IPS DF 6.9 (cell line): ENCODE measurements around the gene CD72.
"Not testable (repeated sequence)": the region's sequence is repeated elsewhere in the genome, so short reads cannot be mapped to it uniquely, and the experiment has no call there.

Experiments
- DNase-seq: peaks from one replicate; pipeline ENCODE4 v3.0.0-alpha.2; 2013; ENCODE audit warnings: low read depth, low spot score
- H3K27ac ChIP-seq: one replicate; pipeline ENCODE4 v1.5.1; 2013; ENCODE audit warnings: low read length, control low read depth
- H3K27me3 ChIP-seq: 2 replicates; pipeline ENCODE4 v1.6.1; 2013; ENCODE audit warnings: mild to moderate bottlenecking, low read length; ENCODE audit not compliant: control insufficient read depth, insufficient read depth
- H3K36me3 ChIP-seq: 2 replicates; pipeline ENCODE4 v1.6.1; 2013; ENCODE audit warnings: low read length; ENCODE audit not compliant: control insufficient read depth, insufficient read depth
- H3K4me1 ChIP-seq: 2 replicates; pipeline ENCODE4 v1.6.1; 2013; ENCODE audit warnings: low read length; ENCODE audit not compliant: control insufficient read depth, insufficient read depth
- H3K4me3 ChIP-seq: 2 replicates; pipeline ENCODE4 v1.5.1; 2013; ENCODE audit warnings: mild to moderate bottlenecking, low read length
- H3K9me3 ChIP-seq: 2 replicates; pipeline ENCODE4 v1.6.1; 2013; ENCODE audit warnings: low read length, inconsistent platforms; ENCODE audit not compliant: control insufficient read depth, insufficient read depth
- WGBS: extraction: QIAGEN DNeasy Blood & Tissue Kit; methylation state at CpG from one replicate; pipeline ENCODE4 v1.1.7; 2013; ENCODE audit warnings: mixed read lengths, missing lambda C conversion rate; ENCODE audit not compliant: insufficient read length, insufficient coverage; 5-methylcytosine and 5-hydroxymethylcytosine counted together

Gene CD72

GRCh38 chr9:35649431-35650340 is 31.5 kb upstream of the CD72 start:
- Histone ChIP-seq H3K4me1 (peaks cover 8% of the 10 kb centered on the region), H3K9me3 (no peaks in the 10 kb centered on the region), H3K4me3 (no peak overlapping the region), H3K36me3 (no peaks in the 10 kb centered on the region), H3K27ac (no peak overlapping the region), H3K27me3 (no peaks in the 10 kb centered on the region)
- DNase-seq, result no peak
- WGBS, result no CpG with 5 or more reads among the region's 26 CpGs

GRCh38 chr9:35646533-35647265 is 28.5 kb upstream of the CD72 start:
- Histone ChIP-seq H3K27ac (no peak overlapping the region), H3K4me3 (peak overlapping the region; percentile 62; the same call in 1 of the 2 replicates), H3K4me1 (peaks cover 8% of the 10 kb centered on the region), H3K9me3 (no peaks in the 10 kb centered on the region), H3K27me3 (no peaks in the 10 kb centered on the region), H3K36me3 (no peaks in the 10 kb centered on the region)
- no CpG with 5 or more reads among the region's 58 CpGs for WGBS
- peak; percentile 86 for DNase-seq

GRCh38 chr9:35646153-35646532 is 27.9 kb upstream of the CD72 start:
- peaks cover 8% of the 10 kb centered on the region for H3K4me1 ChIP-seq
- H3K36me3 ChIP-seq, result no peaks in the 10 kb centered on the region
- H3K9me3 ChIP-seq, result no peaks in the 10 kb centered on the region
- H3K27me3 ChIP-seq, result no peaks in the 10 kb centered on the region
- DNase-seq, result no peak
- WGBS, result no CpG with 5 or more reads among the region's 11 CpGs
- H3K27ac ChIP-seq, result no peak overlapping the region
- peak overlapping the region; percentile 62; the same call in 1 of the 2 replicates for H3K4me3 ChIP-seq

- not testable (repeated sequence) for H3K36me3 ChIP-seq
- no CpG with 5 or more reads among the region's 10 CpGs for WGBS
Observed at GRCh38 chr9:35645736-35646135, 27.5 kb upstream of the CD72 start.

GRCh38 chr9:35643046-35643445 is 24.8 kb upstream of the CD72 start:
- Histone ChIP-seq H3K4me3 (no peak overlapping the region), H3K4me1 (no peaks in the 10 kb centered on the region; the same call in 1 of the 2 replicates)
- WGBS, result no CpG with 5 or more reads among the region's 12 CpGs

More at GRCh38 chr9:35645736-35646135, 27.5 kb upstream of the CD72 start:
- H3K27me3 ChIP-seq, H3K27ac ChIP-seq, H3K9me3 ChIP-seq, DNase-seq, H3K4me1 ChIP-seq: not testable (repeated sequence)
- H3K4me3 ChIP-seq, result peak overlapping the region; percentile 62; the same call in 1 of the 2 replicates

GRCh38 chr9:35641478-35641877 is 23.3 kb upstream of the CD72 start:
- not testable (repeated sequence) for H3K4me1 ChIP-seq, H3K9me3 ChIP-seq, H3K27ac ChIP-seq, H3K4me3 ChIP-seq, H3K36me3 ChIP-seq, DNase-seq, H3K27me3 ChIP-seq
- WGBS, result no CpG with 5 or more reads among the region's 3 CpGs

More at GRCh38 chr9:35643046-35643445, 24.8 kb upstream of the CD72 start:
- Histone ChIP-seq H3K27ac (no peak overlapping the region), H3K27me3 (no peaks in the 10 kb centered on the region), H3K9me3 (no peaks in the 10 kb centered on the region), H3K36me3 (no peaks in the 10 kb centered on the region)
- DNase-seq, result no peak

- H3K4me3 ChIP-seq, DNase-seq, H3K9me3 ChIP-seq, H3K27ac ChIP-seq, H3K36me3 ChIP-seq, H3K4me1 ChIP-seq, H3K27me3 ChIP-seq: not testable (repeated sequence)
- WGBS, result no CpG with 5 or more reads among the region's 15 CpGs
Observed at GRCh38 chr9:35640431-35640830, 22.2 kb upstream of the CD72 start.

GRCh38 chr9:35639631-35640030 is 21.4 kb upstream of the CD72 start:
- no peaks in the 10 kb centered on the region for H3K27me3 ChIP-seq
- H3K4me1 ChIP-seq, result no peaks in the 10 kb centered on the region
- H3K27ac ChIP-seq, result no peak overlapping the region
- no peaks in the 10 kb centered on the region for H3K9me3 ChIP-seq
- H3K4me3 ChIP-seq, result no peak overlapping the region
- H3K36me3 ChIP-seq, result no peaks in the 10 kb centered on the region
- no CpG with 5 or more reads among the region's 1 CpG for WGBS
- DNase-seq, result no peak

- not testable (repeated sequence) for H3K9me3 ChIP-seq, H3K27me3 ChIP-seq, H3K4me1 ChIP-seq, H3K36me3 ChIP-seq, H3K27ac ChIP-seq, DNase-seq, H3K4me3 ChIP-seq
- WGBS, result no CpG with 5 or more reads among the region's 1 CpG
Observed at GRCh38 chr9:35639225-35639624, 21.0 kb upstream of the CD72 start.

GRCh38 chr9:35638751-35639150 is 20.5 kb upstream of the CD72 start:
- not testable (repeated sequence) for DNase-seq, H3K27ac ChIP-seq, H3K27me3 ChIP-seq, H3K4me1 ChIP-seq, H3K36me3 ChIP-seq, H3K9me3 ChIP-seq, H3K4me3 ChIP-seq
- WGBS, result no CpG with 5 or more reads among the region's 8 CpGs
